Fibroblast of pulmonary artery (primary cell): Measurements from ENCODE around the gene MAPK4.

Experiments
- DNase-seq: peaks from one replicate; pipeline ENCODE4 v3.0.0-alpha.2; 2010; ENCODE audit warnings: low read depth
- H3K4me3 ChIP-seq: replicated peaks from 2 replicates; pipeline ENCODE4 v1.5.1; 2011; ENCODE audit warnings: low read depth, mild to moderate bottlenecking, control low read depth, low read length, moderate library complexity
- TF ChIP-seq, protein P1 (sequence below): IDR thresholded peaks from 2 replicates; pipeline ENCODE4 v1.5.1; 2011; ENCODE audit warnings: mild to moderate bottlenecking, control low read depth, low read length, inconsistent platforms; ENCODE audit errors: missing control alignments

The MAPK4 gene

DNA sequence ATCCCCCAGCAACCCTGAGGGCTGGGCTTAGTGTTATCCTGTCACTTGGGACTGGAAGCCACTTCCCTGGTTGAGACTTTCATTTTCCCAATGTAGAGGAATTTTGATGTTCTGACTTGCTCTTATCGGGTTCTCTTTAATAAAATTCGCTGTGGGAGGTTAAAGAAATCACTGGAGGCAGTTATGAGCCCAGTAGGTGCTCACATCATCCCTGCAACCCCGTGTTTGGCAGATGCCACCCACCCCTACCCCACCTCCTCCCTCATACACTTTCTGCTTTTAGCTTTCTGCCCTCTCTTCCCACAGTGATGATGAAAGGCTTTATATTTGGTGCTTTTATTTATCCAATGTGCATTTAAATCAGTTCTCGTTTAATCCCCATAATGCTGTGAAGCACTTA is 106.6 kb downstream of the MAPK4 start:
- TF ChIP-seq, protein P1, sequence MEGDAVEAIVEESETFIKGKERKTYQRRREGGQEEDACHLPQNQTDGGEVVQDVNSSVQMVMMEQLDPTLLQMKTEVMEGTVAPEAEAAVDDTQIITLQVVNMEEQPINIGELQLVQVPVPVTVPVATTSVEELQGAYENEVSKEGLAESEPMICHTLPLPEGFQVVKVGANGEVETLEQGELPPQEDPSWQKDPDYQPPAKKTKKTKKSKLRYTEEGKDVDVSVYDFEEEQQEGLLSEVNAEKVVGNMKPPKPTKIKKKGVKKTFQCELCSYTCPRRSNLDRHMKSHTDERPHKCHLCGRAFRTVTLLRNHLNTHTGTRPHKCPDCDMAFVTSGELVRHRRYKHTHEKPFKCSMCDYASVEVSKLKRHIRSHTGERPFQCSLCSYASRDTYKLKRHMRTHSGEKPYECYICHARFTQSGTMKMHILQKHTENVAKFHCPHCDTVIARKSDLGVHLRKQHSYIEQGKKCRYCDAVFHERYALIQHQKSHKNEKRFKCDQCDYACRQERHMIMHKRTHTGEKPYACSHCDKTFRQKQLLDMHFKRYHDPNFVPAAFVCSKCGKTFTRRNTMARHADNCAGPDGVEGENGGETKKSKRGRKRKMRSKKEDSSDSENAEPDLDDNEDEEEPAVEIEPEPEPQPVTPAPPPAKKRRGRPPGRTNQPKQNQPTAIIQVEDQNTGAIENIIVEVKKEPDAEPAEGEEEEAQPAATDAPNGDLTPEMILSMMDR = no peak
- no peak overlapping the region for H3K4me3 ChIP-seq
- no peak for DNase-seq

DNA sequence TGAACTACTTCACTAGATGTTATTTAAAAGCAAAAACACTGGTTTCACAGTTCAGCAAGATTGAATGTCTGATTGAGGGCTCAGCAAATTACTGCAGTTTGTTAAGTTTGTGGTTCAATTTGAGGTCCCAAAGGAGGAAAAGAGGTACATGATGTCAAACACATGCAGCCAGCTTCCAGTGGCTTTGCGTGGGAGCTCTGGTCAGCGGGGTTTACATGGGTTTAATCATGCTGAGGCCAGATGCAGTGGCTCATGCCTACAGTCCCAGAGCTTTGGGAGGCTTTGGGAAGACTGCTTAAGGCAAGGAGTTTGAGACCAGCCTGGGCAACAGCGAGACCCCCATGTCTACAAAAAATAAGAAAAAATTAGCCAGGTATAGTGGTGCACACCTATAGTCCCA is 111.5 kb downstream of the MAPK4 start:
- no peak for DNase-seq
- TF ChIP-seq, protein P1 = no peak
- H3K4me3 ChIP-seq = no peak overlapping the region

DNA sequence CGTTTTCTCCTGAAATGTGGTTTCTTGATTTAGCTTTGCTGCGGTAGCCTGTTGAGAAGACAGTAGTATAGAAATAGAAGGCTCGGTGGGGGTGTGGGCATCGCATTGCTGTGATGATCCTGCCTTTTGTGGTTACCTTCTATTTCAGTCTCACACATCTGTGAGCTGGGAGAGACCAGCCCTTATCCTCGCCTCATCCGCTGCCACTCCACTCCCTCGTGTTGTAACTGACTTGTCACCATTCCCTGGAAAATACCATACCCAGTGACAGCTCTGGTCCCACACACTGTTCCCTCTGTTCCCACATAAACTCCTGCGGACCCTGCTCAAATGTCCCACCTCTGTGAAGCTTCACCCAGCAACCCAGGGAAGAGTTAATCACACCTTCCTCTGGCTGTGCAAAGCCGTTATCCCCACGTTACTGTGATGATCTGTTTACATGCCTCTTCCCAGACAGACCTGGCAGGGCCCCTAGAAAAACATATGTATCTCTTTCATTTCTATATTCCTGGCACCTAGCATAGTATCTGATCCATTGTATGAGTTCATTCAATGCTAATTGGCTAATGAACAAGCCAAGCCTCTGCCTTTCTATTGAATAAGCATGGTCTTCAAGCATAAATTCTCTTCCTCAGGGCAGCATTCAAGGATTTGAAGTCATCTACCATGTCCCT is 114.6 kb downstream of the MAPK4 start:
- TF ChIP-seq, protein P1 = no peak
- no peak for DNase-seq

DNA sequence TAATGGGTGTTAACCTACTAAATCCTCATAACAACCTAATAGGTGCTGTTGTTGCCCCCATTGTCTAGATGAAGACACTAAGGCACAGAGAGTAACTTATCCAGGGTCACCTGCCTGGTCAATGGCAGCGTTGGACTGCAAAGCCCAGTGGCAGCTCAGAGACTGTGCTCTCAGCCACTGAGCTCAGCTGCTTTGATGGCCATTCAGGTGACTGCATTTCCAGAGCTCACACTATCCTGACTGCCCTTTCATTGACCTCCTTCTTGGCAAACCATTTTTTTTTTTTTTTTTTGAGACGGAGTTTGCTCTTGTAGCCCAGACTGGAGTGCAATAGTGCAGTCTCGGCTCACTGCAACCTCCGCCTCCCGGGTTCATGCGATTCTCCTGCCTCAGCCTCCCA is 115.2 kb downstream of the MAPK4 start:
- TF ChIP-seq, protein P1 = no peak
- no peak overlapping the region for H3K4me3 ChIP-seq
- DNase-seq = no peak

More for the DNA sequence above, 114.6 kb downstream of the MAPK4 start:
- H3K4me3 ChIP-seq = no peak overlapping the region

DNA sequence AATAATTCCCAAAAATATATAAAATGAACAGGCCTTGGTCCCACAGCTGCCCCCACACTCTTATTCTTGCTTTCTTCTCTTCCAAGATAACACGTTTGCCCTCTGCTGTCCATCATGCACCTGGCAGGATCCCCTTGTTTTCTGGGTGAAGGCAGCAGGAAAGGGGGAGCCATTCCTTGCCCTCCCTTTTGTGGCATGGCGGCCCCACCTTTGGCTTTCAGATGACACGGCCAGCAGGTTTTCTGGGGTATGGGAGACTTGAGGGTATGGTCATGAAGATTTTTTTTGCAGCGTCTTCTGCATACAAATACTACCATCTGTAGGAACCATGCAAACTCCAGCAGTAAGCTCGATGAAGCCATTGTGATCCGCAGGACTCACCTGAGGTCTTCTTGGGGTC is 118.8 kb downstream of the MAPK4 start:
- DNase-seq = no peak
- H3K4me3 ChIP-seq = no peak overlapping the region
- TF ChIP-seq, protein P1 = no peak

DNA sequence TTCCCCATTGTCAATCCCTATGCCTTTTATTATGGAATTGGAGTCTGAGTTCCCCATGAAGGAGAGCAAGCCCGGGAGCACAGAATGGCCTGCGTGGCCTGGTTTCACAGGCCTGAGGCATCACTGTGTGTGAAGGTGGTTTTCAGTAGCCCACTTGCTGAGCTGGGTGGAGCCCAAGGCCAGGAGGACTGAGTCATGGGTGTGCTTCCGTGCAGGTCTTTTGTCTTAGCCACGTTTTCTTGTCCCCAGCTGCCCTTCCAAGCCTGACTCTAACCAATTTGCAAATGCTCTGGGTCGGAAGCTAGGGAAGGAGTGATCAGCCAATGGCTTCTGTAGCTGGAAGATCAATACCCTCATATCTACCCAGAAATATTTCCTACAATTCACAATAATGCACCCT is 119.2 kb downstream of the MAPK4 start:
- TF ChIP-seq, protein P1 = no peak
- H3K4me3 ChIP-seq = no peak overlapping the region
- no peak for DNase-seq

DNA sequence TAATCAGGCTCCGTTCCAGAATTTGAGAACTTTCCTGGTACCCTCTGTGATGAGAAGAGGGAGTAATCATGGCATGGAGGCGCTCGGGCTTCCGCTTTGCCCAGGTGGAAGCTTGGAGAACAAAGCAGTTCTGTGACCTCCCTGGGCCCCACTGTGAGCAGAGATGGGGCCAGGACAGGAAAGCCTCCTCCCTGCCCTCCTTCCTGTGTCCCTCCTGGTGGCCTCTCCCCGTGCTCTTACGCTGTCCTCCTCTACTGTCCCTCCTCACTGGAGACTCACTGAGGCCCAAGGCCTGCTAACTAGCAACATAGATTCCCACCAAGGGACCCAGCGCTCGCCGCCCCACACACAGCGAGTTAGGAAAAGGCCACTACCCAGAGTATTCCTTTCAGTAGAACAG is 119.8 kb downstream of the MAPK4 start:
- H3K4me3 ChIP-seq = no peak overlapping the region
- no peak for DNase-seq
- TF ChIP-seq, protein P1 = no peak
